Brain microvascular endothelial cell (primary cell): ENCODE data around the gene TWIST2.

Experiments used
- DNase-seq: peaks from one replicate; pipeline ENCODE4 v3.0.0-alpha.2; 2020
- H3K27ac ChIP-seq: fragments of 250-450 bp; sonication (Bioruptor Pico); 2 replicates; pipeline ENCODE4 v1.5.1; 2020; ENCODE audit warnings: mild to moderate bottlenecking, moderate library complexity
- H3K27me3 ChIP-seq: fragments of 250-450 bp; sonication (Bioruptor Pico); replicated peaks from 2 replicates; pipeline ENCODE4 v1.5.1; 2020; ENCODE audit warnings: mild to moderate bottlenecking
- H3K36me3 ChIP-seq: fragments of 250-450 bp; sonication (Bioruptor Pico); replicated peaks from 2 replicates; pipeline ENCODE4 v1.5.1; 2020; ENCODE audit warnings: mild to moderate bottlenecking
- H3K4me3 ChIP-seq: 2 replicates; pipeline ENCODE4 v1.5.1; 2011; ENCODE audit warnings: low read depth, mild to moderate bottlenecking, control low read depth, low read length, moderate library complexity
- CTCF ChIP-seq: IDR thresholded peaks from 2 replicates; pipeline ENCODE4 v1.5.1; 2011; ENCODE audit warnings: low read depth, mild to moderate bottlenecking, moderate library complexity, low read length, control low read depth, inconsistent platforms; ENCODE audit errors: missing control alignments
- in situ Hi-C: cut with HindIII; loops from 2 replicates; pipeline ENCODE4 v1.10.0; 2017; ENCODE audit warnings: low sequenced_read_pairs, low pct_ligation_motif_present

The TWIST2 gene

GRCh38 chr2:238912228-238912915 lies 64.5 kb downstream of the TWIST2 start:
- H3K27me3 ChIP-seq = no peaks in the 10 kb centered on the region
- in situ Hi-C loops = no loop called here
- H3K36me3 ChIP-seq = no peaks in the 10 kb centered on the region
- H3K4me3 ChIP-seq = no peak overlapping the region
- no peak for DNase-seq
- TF ChIP-seq CTCF = no peak
- no peak overlapping the region for H3K27ac ChIP-seq

GRCh38 chr2:238912916-238913875 lies 65.3 kb downstream of the TWIST2 start:
- TF ChIP-seq CTCF = no peak
- Histone ChIP-seq H3K27me3 (no peaks in the 10 kb centered on the region), H3K27ac (no peak overlapping the region), H3K36me3 (no peaks in the 10 kb centered on the region), H3K4me3 (no peak overlapping the region)
- in situ Hi-C loops = no loop called here
- DNase-seq = no peak

GRCh38 chr2:238913931-238914647 lies 66.2 kb downstream of the TWIST2 start:
- Histone ChIP-seq H3K36me3 (no peaks in the 10 kb centered on the region), H3K27me3 (no peaks in the 10 kb centered on the region), H3K27ac (no peak overlapping the region), H3K4me3 (no peak overlapping the region)
- TF ChIP-seq CTCF = no peak
- in situ Hi-C loops = no loop called here
- DNase-seq = no peak

GRCh38 chr2:238914648-238915015 lies 66.7 kb downstream of the TWIST2 start:
- H3K27me3 ChIP-seq = no peaks in the 10 kb centered on the region
- peak; percentile 47 for DNase-seq
- in situ Hi-C loops = no loop called here
- H3K27ac ChIP-seq = no peak overlapping the region
- H3K36me3 ChIP-seq = no peaks in the 10 kb centered on the region
- TF ChIP-seq CTCF = no peak
- no peak overlapping the region for H3K4me3 ChIP-seq

GRCh38 chr2:238915196-238915595 lies 67.3 kb downstream of the TWIST2 start:
- no peak for DNase-seq
- no peaks in the 10 kb centered on the region for H3K36me3 ChIP-seq
- no peak overlapping the region for H3K4me3 ChIP-seq
- no peak overlapping the region for H3K27ac ChIP-seq
- no peak for TF ChIP-seq CTCF
- in situ Hi-C loops = no loop called here
- H3K27me3 ChIP-seq = no peaks in the 10 kb centered on the region
